OCI-LY3 (cell line): Measurements from ENCODE around the gene BAG1.

ENCODE experiments used
- EZH2phosphoT487 ChIP-seq: fragments of 200-600 bp; shearing (Covaris generic); IDR thresholded peaks from 2 replicates; pipeline ENCODE4 v1.6.1; 2018; ENCODE audit warnings: antibody characterized with exemption, mixed run types, low read depth
- TF ChIP-seq, protein P1 (sequence below): fragments of 200-600, 300-600 bp; sonication (generic); IDR thresholded peaks from 2 replicates; pipeline ENCODE4 v1.5.1; 2014; ENCODE audit warnings: antibody characterized with exemption, low read length, low read depth

DNA sequence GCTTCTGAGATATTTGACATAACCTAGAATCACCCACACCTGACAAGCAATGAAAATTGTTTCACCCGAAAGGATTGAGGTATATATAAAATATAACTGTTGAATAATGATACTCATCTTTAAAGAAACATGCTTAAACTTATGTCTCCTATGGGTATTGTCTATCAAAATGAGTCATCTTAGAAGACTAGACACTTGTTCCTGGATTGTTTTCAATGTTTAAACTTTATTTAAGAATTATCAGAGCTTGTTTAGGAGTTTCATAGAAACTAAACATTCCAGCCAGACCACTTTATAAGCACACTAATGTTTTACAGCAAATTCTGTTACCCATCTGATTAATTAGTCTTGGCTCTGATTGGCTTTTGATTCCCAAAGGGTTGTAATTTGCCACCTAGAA, 45.4 kb upstream of the BAG1 start:
- TF ChIP-seq, protein P1, sequence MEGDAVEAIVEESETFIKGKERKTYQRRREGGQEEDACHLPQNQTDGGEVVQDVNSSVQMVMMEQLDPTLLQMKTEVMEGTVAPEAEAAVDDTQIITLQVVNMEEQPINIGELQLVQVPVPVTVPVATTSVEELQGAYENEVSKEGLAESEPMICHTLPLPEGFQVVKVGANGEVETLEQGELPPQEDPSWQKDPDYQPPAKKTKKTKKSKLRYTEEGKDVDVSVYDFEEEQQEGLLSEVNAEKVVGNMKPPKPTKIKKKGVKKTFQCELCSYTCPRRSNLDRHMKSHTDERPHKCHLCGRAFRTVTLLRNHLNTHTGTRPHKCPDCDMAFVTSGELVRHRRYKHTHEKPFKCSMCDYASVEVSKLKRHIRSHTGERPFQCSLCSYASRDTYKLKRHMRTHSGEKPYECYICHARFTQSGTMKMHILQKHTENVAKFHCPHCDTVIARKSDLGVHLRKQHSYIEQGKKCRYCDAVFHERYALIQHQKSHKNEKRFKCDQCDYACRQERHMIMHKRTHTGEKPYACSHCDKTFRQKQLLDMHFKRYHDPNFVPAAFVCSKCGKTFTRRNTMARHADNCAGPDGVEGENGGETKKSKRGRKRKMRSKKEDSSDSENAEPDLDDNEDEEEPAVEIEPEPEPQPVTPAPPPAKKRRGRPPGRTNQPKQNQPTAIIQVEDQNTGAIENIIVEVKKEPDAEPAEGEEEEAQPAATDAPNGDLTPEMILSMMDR, result no peak
- no peak for TF ChIP-seq EZH2phosphoT487
